Daoy (cell line): ENCODE results near the gene EFNA2. TPM values are rescaled to one million over a fixed set of nuclear protein-coding genes. Genes with fewer than 3 reads are reported as not detected.
"Not testable (repeated sequence)": the region's sequence is repeated elsewhere in the genome, so short reads cannot be mapped to it uniquely, and the experiment has no call there.

Source experiments
- DNase-seq: peaks from one replicate; pipeline ENCODE4 v3.0.0-alpha.2; 2015; ENCODE audit warnings: low read depth
- total RNA-seq: library from RNA; depleted of rRNA; stranded (reverse); fragments of >200 nt; shearing (Covaris generic); gene quantifications from 2 replicates; pipeline ENCODE4 v1.2.3, GENCODE V29; 2014; rRNA removed

EFNA2 gene
- 0.17 and 0.21 TPM in 2 replicates for total RNA-seq

DNA sequence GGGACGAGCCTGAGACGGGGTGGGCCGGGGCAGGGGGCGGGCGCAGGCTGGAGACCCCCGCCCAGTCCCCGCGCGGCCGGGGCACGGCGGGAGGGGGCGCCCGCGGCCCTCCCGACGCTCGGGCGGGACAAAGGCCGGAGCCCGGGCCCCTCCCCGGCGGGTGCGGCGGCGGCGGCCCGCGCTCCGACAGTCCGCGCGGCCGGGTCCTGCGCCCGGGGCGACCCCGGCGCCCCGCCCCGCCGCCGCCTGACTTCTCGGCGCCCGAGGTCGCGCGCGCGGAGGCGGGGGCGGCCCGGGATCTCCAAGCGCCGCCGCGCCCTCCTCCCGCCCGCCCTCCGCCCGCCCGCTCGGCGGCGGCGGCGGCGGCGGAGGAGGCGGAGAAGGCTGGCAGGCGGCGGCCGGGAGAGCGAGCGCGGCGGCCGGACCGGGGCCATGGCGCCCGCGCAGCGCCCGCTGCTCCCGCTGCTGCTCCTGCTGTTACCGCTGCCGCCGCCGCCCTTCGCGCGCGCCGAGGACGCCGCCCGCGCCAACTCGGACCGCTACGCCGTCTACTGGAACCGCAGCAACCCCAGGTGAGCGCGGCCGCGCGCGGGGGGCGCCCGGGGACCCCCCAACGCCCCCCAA, at the start of gene EFNA2:
EFNA2 (plus strand) TSS at position 137 of the 624 bp plus-strand sequence; CDS start at position 433, 296 bp downstream.
- DNase-seq: no peak

DNA sequence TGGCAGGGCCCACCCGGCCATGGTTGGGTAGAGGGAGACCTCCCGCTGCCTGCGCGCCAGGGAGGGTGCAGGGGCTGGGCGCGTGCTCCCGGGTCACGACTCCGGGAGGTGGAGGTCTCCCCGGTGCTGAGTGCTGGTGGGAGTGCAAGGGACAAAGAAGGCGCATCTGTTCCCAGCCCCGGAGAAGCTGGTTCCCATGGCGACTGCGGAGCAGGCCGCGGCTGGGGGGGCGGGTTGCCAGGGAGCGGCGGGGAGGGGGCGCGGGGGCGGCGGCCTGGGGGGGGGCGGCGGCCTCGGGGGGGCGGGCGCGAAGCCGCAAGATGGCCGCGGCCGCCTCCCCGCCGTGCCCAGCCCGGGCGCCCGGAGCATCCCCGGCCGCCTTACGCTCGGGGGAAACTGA, 49.1 kb upstream of the EFNA2 start:
- DNase-seq: no peak

DNA sequence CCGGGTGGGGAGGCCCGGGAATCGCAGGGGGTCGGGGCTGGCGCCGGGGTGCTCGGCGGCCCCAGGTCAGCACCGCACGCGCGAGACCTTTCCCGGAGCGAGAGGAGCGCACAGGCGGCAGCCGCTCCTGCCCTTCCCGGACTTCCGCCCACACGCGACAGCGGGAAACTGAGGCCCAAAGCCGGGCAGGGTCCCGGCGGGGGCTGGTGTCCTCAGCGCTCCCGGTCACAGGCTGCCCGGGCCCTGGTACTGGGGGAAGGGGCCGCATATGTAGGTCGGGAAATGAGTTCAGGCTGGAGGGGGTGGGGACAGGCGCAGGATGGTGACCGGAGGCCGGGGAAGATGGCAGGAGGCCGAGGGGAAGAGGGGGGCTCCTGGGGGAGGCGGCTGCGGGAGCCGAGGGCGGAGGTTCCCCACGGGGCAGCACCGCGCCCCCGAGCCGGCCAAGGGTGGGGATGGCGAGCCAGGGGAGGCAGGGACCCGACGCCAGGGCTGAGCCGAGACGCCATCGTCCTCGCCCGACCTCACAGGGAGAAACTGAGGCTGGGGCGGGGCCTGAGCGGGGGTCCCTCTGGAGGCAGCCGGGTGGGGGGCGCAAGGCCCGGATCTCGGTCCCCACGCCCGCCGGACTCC, 48.5 kb upstream of the EFNA2 start:
- no peak for DNase-seq

DNA sequence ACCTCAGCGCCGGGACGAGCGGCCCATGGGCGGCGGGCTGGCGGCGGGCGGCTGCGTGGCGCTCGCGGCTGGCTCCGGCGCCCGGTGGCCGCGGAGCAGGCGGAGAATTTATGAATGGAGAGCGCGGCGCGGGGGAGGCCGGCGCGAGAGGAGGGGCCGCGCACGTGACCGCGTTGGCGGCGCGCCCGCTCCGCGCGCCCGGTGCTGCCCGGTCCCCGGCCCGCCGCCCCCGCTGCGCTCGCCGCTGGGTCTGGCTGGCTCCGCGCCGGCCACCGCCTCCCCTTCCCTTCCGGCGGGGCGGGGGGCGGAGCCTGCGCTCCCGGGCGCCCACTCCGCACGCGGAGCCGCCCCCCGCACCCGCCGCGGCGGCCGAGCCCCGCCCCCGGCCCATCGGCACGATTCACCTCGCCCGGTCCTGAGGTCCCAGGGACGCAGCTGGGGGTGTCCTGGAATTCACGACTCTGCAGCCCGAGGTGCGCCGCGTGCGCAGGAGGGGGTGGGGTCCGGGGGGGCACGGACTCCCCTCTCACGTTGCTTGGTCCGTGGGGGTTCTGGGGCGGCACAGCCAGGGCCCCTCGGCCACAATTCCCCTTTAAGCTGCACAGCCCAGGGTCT, 47.8 kb upstream of the EFNA2 start, which contains the start of gene CBARP:
CBARP (minus strand) TSS at position 252 of the 615 bp plus-strand sequence. CDS start 1,905 bp downstream, outside the sequence.
- peak; percentile 58 for DNase-seq

DNA sequence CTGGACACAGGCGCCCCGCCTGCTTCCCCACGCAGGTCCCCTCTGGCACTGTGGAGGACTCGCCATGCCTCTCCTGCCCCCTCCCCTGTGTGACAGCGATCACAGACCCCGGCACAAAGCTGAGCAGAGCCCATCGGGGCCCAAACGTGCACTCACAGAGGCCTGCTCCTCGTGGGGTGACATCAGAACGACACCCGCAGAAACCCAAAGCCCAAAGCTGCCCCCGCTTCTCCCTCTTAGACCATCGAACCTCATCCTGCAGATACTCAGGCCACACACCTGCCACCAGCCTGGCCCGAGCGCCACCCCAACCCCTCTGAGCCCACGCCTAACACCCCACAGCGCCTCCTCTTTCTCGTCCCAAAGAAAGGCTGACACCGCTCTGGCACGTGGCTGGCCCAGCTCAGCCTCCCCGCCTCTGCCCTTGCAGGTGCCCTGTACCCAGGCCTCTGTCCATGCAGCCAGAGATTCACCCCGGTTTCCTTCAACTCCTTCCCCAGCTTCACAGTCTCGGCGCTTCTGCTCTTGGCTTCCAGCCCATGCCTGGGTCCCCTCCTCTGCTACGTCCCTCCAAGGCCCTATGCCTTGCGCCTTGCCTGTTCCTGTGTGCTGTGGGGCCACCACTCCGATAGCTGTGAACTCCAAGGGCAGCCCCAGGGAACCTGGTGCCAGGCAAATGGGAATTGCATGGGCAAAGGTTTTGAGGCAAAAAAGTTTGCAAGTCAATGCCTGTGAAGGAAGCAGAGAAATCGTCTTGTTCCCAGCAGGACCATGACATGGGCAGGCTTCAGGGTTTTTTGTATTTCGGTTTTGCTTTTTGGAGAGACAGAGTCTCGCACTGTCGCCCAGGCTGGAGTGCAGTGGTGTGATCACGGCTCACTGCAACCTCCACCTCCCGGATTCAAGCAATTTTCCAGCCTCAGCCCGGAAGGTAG, 47.0 kb upstream of the EFNA2 start:
- no peak for DNase-seq

DNA sequence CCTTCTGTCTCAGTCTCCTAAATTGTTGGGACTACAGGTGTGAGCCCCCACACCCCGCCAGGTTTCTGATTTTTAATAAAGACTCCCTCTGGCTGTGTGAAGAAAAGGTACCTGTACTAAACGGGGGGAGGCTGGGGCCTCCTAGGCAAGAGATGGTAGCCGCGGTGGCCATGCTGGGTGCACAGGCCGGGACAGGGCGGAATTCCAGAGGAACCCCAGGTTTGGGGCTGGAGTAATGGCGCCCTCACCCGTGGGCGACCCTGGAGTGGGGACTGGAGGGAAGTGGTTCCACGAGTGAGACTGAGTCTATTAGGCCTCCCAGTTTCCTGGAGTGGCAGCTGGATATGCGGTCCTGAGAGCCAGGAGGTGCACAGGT, 46.3 kb upstream of the EFNA2 start:
- no peak for DNase-seq

DNA sequence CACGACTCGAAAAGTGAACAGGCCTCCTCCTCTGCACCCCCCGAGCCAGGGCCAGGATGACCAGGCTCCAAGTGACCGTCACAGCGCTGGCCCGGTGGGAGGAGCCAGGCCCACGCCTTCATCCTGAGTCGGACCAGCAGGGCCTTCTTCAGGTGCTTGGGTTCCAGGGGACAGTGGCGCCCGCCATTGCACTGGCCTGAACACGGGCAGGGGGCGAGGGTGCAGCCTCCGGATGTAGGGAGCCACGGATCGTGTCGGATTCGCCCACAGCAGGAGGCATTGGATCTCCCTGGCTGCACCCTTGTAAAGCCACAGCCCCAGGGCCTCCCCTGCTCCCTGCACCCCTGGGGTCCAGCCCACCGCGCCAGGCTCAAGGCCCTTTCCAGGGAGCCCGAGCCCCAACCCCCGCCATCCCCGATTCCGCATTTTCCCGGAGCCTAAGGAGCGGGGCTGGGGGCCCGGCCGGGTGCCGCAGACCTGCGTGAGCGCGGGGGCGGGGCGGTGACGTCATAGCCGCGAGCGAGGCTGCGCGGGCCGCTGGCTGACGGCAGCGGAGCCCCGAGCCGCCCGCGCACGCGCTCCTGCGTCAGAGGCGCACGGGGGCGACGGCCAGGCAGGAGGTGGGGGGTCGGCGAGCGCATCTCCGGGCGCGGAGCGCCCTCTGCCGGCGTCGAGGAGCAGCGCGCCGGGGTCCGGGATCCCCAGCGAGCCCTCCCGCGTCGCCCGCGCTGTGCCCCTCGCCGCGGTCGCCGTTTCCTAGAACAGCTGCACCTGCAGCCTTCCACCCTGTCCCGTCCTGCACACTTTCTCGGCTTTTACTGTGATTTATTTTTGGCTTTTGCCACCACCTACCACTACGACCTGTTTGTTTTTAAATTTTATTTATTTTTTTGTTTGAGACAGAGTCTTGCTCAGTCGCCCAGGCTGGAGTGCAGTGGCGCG, 45.6 kb upstream of the EFNA2 start:
- DNase-seq: peak; percentile 93

DNA sequence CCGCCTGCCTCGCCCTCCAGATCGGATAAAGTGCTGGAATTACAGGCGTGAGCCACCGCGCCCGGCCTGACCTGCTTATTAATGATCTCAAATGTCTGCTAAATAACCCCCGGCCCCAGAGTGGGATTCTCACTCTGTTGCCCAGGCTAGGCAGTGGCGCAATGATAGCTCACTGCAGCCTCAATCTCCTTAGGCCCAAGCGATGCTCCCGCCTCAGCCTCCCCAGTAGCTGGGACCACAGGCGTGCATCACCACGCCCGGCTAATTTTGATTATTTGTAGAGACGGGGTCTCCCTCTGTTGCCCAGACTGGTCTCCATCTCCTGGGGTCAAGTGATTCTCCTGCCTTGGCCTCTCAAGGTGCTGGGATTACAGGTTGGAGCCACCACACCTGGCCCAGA, 44.7 kb upstream of the EFNA2 start:
- DNase-seq: no peak

DNA sequence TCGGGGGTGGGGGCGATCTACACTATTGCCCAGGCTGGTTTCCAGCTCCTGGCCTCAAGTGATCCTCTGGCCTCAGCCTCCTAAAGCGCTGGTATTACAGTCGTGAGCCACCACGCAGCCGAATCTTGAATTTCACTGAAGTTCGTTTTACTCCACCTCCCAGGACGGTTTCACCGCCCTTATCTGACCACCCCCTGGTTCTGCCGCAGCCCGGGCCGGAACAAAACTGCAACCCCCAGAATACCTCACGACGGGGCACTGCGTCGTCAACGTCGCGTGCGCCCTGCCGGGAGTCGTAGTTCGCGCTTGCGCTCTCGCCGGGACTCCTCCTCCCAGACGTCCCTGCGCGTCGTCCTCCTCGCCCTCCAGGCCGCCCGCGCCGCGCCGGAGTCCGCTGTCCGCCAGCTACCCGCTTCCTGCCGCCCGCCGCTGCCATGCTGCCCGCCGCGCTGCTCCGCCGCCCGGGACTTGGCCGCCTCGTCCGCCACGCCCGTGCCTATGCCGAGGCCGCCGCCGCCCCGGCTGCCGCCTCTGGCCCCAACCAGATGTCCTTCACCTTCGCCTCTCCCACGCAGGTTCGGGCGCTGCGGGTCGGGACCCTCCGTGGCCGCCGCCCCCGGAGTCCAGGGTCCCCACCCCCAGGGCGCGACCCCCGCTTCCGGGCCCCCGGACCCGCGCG, 44.1 kb upstream of the EFNA2 start, which contains the start of gene ATP5F1D:
ATP5F1D (plus strand) TSS at position 335 of the 679 bp plus-strand sequence; CDS start at position 435, 100 bp downstream.
- DNase-seq: peak; percentile 98

DNA sequence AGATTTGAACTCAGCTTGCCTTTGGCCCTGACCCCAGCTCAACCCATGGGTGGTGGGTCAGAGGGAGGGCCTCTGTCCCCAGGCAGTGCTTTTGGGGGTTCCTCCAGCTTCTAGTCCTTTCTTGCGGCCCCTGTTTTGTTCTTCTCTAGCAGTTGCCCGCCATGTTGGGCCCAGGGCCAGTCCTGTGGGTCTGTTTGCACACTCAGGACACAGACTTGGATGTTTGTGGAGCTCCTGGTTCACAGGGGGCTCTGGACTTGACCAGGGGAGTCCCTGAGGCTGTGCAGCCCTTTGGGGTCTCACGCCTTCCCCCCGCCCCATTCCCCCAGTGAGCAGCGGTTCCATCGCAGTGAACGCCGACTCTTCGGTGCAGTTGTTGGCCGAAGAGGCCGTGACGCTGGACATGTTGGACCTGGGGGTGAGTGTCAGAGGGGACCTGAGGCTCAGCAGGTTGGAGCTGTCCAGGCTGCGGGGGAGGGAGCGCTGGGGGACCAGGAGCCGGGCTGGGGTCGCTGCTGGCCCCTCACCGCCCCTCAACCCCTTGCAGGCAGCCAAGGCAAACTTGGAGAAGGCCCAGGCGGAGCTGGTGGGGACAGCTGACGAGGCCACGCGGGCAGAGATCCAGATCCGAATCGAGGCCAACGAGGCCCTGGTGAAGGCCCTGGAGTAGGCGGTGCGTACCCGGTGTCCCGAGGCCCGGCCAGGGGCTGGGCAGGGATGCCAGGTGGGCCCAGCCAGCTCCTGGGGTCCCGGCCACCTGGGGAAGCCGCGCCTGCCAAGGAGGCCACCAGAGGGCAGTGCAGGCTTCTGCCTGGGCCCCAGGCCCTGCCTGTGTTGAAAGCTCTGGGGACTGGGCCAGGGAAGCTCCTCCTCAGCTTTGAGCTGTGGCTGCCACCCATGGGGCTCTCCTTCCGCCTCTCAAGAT, 41.6 kb upstream of the EFNA2 start:
- DNase-seq: peak; percentile 87

DNA sequence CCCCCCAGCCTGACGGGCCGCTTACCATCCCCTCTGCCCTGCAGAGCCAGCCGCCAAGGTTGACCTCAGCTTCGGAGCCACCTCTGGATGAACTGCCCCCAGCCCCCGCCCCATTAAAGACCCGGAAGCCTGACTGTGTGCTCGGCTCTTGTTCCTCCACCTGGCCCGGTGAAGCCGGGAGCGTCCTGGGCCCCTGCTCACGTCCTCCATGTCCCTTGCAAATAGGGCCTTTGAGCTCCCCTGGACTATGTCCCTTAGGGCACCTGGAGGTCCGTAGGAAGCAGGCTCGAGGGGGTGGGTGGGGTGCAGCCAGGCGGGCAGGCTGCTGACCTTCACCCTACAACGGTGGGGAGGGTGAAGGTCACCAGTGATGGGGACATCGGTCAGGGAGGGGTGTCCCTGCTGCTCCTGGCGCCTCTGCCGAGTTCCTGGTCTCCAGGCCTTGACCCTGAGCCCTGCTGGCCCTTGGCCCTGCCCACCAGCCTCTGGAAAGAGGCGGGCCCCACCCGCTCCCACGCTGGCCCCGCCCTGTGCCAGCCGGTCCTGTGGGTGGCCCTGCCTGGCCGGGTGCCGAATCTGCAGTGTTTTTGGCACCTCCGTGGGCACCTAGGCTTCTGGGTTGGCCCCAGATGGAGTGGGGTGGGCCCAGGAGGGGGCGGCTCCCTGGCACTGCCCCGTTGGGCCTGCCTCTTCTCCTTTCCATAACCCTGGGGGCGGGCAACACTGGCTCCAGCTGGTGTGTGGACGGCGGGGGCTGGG, 40.8 kb upstream of the EFNA2 start:
- no peak for DNase-seq

DNA sequence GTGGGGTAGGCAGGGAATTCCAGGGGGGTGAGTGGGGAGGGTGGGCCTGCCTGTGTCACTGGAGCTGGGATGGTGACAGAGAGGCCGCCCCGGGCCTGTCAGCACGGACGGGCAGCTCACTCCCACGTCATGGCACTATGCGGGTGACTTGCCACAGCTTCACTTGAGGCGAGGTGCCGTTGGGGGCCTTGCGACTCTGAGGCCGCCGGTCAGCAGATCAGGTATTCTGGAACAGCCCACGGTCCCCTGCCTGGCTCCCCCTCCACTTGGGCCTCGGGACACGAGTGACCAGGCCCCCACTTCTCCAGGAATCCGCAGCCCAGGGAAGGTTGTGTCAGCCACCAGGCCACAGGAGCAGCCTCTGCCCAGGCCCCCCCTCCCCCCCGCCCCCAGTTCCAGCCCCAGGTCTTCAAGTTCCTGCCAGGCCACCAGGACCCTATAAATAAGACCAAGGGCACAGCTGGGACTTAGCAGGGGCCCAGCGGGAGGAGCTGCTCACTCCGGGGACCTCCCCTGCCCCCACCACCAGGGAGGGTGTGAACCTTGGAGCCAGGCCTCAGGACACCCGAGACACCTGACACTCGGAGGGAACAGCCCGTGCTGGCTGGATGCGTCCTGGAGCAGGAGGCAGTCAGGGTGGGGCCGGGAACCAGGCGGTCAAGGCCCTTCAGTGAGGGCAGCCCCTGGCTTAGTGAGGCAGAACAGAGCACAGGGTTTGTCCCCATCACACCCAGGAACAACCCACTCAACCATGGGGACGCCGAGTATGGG, 40.0 kb upstream of the EFNA2 start:
- no peak for DNase-seq

DNA sequence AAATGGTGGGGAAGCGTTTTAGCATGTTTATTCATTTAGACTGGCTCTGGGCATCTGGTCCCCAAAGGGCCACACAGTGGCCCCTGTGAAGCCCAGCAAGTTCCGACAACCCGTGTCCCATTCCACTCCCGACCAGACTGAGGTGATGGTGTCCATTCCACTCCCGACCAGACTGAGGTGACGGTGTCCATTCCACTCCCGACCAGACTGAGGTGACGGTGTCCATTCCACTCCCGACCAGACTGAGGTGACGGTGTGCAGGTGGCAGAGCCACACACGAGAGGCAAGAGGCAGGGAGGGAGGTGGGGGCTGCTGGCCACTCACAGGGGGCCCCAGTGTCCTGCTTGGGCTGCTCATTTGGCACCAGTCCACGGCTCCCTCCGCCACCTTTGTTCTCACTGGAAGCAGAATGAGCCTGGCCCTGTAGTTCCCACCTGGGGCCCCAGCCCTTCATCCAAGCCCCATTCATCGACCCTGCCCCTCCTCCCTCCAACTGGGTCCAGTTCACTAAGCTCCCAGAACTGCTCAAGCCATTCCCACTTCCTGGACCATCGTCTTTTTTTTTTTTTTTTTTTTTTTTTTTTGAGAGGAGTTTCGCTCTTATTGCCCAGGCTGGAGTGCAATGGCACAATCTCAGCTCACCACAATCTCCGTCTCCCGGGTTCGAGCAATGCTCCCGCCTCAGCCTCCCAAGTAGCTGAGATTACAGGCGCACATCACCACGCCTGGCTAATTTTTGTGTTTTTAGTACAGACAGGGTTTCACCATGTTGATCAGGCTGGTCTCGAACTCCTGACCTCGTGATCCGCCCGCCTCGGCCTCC, 39.2 kb upstream of the EFNA2 start:
- not testable (repeated sequence) for DNase-seq

DNA sequence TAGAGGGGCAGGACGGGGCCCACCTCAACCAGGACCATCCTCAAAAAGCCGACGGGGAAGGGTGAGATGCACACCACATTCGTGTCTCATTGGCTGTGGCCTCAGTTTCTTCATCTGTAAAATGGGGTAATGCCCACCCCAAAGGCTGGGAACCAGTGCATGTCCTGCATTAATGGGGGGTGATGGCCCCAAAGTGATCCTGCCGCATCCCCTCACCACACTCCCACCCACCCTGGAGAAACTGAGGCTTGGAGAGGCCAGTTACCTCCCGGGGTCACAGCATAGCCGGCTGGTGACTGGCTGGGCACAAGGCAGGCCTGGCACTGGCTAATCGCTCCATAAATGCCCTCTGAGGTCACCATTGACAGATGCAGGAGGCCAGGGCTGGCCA, 37.9 kb upstream of the EFNA2 start:
- DNase-seq: no peak

DNA sequence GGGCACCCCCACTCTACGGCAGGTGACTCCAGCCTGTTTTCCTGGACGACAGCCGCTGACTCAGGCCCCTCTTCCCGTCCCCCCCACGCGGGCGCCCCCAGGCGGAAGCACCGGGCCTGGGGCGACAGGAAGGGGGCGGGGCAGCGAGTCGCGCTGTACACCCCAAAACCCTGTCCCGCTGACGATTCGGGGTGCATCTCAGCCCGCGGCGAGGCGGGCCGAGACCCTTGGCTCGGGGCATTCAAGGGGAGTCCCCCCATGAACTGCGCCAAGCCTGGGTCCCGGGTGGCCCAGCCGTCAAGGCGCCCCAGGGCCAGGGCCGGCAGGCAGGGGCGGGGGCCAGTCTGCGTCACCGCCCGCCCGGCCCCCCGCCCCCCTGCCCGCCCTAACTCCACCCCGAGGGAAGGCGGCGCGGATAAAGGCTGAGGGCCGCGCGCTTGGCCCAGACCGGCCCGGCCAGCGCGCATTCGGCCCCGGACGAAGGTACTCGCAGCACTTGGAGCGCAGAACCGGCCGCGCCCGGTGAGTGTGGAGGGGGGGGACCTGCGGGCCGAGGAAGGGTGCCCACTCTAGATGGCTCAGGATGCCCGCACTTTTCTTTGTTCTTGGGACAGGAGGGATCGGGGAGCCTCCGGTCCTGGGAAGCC, 37.4 kb upstream of the EFNA2 start, which contains the start of gene MIDN:
MIDN (plus strand) TSS at position 445 of the 647 bp plus-strand sequence. CDS start 1,714 bp downstream, outside the sequence.
- peak; percentile 92 for DNase-seq

DNA sequence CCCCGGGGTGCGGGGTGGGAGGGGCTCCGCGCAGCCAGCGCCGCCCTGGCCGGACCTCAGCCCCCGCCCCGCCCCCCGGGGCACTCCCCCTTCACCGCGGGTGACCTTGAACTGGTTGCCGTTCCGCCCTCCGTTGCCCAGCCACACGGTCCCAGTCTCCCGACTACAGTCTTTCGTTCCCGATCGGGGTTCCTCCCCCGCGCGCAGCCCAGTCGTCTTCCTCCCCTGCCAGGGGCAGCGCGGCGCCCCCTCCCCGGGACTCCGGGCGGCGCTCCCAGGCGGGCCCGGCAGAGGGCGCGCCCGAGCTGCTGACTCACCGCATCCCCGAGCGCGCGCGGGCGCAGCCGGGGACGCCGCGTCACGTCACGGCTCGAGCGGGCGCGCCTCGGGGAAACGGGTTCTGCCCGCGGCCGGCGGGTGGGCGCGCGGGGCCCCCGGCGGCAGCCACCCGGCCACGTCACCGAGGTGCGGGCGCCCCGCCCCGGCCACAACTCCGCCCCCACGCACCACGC, 36.8 kb upstream of the EFNA2 start:
- peak; percentile 90 for DNase-seq
